C4-2B (cell line): ENCODE data around the gene ZBTB8B.
"Not testable (repeated sequence)": the region's sequence is repeated elsewhere in the genome, so short reads cannot be mapped to it uniquely, and the experiment has no call there.

Experiments
- ZFX ChIP-seq: fragments of 450-650 bp; IDR thresholded peaks from 2 replicates; pipeline ENCODE4 v1.6.1; 2017
- TF ChIP-seq, protein P1 (sequence below): fragments of 450-650 bp; conservative IDR thresholded peaks from 2 replicates; pipeline ENCODE4 v1.5.1; 2017; ENCODE audit warnings: mild to moderate bottlenecking

DNA sequence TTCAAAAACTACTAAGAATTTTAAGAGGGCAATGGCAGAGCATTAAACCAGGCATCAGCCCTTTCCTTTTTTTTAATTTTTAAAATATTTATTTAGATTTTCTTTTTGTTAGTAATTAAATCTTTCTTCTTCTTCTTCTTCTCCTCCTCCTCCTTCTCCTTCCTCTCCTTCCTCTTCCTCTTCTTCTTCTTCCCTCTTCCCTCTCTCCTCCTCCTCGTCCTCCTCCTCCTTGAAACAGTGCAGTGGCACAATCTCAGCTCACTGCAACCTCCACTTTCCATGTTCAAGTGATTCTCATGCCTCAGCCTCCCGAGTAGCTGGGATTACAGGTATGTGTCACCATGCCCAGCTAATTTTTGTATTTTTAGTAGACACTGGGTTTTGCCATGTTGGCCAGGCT lies 1.9 kb upstream of the ZBTB8B start:
- TF ChIP-seq, protein P1, sequence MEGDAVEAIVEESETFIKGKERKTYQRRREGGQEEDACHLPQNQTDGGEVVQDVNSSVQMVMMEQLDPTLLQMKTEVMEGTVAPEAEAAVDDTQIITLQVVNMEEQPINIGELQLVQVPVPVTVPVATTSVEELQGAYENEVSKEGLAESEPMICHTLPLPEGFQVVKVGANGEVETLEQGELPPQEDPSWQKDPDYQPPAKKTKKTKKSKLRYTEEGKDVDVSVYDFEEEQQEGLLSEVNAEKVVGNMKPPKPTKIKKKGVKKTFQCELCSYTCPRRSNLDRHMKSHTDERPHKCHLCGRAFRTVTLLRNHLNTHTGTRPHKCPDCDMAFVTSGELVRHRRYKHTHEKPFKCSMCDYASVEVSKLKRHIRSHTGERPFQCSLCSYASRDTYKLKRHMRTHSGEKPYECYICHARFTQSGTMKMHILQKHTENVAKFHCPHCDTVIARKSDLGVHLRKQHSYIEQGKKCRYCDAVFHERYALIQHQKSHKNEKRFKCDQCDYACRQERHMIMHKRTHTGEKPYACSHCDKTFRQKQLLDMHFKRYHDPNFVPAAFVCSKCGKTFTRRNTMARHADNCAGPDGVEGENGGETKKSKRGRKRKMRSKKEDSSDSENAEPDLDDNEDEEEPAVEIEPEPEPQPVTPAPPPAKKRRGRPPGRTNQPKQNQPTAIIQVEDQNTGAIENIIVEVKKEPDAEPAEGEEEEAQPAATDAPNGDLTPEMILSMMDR = not testable (repeated sequence)
- TF ChIP-seq ZFX = not testable (repeated sequence)
